NCI-H1694 (cell line): Measurements from ENCODE around the gene SLC17A6.

Source experiments
- DNase-seq: peaks from one replicate; lab custom pipeline; 2025; lab: John Stamatoyannopoulos, UW

Gene SLC17A6

DNA sequence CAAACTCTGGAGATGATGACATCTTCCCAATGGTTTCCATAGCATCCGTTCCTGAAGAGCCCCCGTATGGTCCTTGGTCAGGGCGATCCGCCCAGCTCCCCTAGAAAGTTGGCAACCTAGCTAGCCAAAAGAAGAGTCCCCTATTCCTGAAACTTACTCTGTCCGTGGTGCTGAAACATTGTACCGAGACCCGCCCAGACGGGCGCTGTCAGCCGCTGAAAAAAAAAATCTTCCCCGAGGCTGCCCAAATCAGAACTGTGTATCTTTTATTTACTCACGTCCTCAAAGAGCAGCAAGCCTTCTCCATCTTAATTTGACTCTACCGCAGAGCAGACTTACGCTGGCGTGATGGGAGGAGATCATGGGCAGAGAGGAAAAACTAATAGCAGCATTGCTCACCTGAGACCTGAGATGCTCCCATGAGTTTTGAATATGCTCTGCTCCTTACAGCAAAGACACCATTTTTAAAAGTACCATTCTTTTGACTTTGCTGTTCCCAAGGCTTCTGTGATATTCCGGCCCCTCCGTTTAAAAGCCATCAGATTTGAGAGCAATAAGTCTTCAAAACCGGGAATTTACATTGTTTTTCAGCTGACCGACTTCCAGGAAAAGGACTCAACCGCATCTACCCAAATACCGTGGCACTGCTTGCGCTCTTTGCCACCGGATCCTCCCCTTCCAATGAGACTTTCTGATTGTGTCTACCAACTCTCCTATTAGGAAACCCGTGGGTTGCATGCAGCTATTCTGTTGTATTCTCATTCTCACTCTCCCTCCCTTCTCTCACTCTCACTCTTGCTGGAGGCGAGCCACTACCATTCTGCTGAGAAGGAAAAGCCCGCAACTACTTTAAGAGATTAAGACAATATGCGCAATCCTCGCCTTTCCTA is at the start of gene SLC17A6:
Gene SLC17A6, plus strand, starts transcription at position 786 of the 890 bp plus-strand sequence. CDS start 153 bp downstream, outside the sequence.
- peak; percentile 45 for DNase-seq

DNA sequence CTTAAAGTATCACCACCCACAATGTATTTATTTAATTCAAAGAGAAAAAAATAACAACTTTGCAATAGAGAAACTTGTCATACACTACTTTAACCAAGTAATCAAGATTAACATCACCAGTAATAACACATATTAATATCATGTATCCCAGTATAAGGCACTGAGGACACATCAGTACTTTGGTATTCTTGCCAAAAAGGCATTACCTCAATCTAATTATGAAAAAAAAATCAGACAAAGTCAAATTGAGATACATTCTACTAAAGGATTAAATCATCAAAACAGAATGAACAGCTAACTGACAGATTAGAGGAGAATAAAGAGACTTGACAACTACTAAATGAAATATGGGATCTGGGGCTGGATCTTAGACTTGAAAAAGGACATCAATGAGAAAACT is 35.8 kb upstream of the SLC17A6 start:
- DNase-seq: no peak

DNA sequence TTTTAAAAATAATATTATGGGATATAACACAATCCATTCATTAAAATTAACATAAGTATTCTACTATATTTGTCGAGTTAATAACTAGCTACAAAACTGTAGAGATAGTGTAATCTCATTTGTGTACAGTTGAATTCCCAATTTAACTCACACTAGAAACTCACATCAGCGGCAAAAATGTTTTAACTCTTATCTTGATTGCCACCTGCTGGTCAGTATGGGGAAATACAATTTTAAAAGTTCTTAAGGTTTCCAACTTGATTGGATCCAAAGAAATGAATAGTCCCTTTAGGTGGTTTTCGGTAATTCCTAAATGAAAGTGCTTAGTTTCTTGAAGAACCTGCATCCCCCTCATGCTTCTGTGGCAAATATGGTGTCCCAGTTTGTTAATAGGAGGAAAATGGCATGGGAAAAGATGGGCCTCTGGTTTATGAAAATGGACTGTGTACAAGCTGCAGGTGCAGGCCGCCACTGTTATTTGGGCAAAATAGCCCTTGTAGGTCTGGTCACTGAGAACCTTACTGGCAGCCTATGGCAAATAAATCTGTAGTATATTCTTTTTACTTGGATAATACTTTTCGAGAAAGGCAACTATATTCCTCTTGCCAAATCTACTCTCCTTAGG is 33.7 kb upstream of the SLC17A6 start:
- peak; percentile 22 for DNase-seq

DNA sequence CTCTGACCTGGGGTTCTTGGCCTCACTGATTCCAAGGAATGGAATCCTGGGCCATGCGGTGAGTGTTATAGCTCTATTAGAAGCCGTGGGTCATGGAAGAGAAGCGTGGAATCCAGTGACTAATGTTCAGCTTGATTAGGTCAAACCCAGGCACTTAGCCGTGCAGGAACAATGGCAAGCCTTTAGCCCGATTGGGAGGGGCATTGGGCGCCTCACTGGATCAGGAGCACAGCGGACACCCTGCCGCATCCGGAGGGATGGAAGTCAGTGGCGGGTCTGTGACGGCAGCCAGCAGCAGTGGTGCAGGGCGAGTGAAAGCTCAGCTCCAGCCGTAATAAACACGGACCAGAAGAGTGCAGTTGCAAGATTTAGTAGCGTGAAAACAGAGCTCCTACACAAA is 20.5 kb upstream of the SLC17A6 start:
- no peak for DNase-seq

DNA sequence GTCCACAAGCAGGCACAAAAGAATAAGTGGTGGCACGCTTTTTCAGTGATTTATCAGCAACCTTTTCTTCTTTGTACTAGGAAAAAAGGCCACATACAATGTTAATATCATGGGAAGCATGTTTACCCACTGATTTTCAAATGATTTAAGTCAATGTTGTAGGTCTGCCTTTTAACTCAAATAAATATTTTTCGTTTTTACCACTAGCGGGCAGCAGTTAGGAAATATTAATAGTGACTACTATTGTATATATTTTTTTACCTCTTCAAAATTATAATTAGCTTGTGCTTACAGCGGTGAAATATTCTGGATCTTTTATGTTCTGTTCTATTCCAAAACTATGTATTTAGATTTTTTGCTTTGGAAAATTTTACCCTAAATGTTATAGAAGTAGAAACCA is 6.4 kb upstream of the SLC17A6 start:
- DNase-seq: no peak

DNA sequence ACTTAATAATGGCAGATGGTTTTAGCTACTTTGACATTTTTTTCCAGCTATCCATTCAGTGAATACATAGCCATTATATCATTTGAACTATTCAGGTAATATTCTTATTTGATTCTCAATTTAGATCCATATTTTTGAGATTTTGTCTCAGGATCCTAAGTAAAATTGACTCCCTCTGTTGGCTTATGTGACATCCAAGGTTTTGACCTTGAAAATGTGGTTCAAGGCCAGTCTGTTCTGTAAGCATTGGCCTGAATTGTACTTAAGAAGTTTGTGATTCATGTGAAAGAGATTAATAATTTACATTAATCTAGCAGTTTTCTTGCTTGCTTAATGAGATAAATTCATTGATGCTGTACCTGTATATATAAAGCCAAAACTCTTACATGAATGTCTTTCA is 1.6 kb upstream of the SLC17A6 start:
- DNase-seq: no peak

DNA sequence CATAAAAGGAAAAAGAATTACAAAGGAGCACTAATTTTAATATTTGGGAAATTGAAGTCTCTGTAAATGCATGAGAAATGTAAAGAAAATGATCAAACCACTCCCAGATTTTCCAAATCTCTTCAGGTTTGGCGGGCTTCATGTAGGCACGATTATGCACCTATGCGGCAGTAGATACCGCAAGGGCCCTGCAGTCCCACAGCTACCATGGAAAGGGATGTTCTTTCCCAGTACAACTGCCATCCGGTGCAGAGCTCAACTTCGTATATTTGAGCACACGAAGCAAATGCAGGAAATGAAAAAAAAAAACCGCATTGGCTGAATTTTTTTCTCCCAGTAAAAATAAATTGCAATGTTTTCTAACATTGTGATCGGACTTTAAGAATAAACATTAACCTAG is 1.4 kb downstream of the SLC17A6 start:
- peak; percentile 16 for DNase-seq

DNA sequence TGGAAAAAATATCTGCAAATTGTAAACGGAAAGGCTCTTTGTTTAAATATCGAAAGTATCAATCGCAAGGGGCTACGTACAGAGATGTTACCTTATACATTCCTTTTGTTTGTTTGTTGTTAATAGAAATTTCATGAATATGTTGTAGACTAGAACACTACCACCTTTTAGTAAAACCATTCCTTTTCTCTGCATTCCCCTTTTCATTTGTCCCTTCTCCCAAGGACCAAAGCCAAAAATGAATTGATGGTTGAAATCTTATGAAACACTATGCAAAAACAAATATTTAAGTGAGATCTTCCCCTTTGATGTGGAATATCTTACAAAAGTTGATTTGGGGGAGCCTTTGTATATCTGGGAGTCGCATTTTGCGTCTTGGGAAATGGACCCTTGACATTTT is 2.1 kb downstream of the SLC17A6 start:
- no peak for DNase-seq

DNA sequence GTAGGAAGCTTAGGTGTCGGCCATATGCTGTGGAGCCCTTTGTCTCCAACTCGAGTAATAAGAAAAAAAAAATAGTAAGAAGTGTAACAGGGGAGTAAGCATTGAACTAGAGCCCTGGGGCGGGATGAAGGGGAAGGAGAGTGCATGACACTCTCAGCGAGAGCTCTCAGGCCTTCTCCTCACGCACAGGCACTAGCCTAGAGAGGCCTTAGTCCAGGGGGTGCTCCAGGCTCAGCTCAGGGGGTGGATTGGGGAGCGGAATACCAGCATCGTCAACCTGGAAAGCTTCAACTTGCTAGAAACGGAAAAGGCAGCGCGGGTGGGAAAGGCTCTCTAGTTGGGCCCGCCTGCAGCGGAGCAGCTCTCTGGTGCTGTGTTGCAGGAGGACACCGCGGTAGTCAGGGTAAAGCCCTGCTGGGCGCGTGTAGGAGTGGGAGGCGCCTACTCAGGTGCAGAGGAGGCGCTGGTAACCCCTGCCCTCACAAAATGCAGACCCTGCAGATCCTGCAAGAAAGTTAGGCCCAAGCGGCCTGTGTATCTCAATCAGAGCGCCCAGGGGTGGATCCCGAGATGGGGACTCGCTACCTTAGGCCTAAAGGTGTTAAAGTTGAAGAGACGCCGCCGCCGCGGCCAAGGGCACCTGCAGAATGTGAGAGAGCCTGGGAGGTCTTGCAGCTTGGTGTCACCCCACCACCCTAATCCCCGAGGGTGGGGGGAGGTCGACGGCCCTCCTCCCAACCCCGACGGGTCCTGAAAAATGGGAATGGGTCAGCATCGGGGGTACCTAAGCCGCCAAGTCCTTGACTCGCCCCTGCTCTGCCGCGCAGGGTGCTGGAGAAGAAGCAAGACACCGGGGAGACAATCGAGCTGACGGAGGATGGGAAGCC is 2.8 kb downstream of the SLC17A6 start:
- peak; percentile 60 for DNase-seq

DNA sequence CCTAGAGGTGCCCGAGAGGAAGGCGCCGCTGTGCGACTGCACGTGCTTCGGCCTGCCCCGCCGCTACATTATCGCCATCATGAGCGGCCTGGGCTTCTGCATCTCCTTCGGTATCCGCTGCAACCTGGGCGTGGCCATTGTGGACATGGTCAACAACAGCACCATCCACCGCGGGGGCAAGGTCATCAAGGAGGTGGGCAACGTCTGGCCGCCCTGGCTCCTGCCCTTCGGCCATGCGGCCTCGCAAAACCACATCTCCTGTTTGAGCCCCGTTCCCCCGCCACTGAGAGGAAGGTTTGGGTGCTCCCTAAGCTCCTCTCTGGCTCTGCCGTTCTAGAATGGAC is 3.4 kb downstream of the SLC17A6 start:
- no peak for DNase-seq

DNA sequence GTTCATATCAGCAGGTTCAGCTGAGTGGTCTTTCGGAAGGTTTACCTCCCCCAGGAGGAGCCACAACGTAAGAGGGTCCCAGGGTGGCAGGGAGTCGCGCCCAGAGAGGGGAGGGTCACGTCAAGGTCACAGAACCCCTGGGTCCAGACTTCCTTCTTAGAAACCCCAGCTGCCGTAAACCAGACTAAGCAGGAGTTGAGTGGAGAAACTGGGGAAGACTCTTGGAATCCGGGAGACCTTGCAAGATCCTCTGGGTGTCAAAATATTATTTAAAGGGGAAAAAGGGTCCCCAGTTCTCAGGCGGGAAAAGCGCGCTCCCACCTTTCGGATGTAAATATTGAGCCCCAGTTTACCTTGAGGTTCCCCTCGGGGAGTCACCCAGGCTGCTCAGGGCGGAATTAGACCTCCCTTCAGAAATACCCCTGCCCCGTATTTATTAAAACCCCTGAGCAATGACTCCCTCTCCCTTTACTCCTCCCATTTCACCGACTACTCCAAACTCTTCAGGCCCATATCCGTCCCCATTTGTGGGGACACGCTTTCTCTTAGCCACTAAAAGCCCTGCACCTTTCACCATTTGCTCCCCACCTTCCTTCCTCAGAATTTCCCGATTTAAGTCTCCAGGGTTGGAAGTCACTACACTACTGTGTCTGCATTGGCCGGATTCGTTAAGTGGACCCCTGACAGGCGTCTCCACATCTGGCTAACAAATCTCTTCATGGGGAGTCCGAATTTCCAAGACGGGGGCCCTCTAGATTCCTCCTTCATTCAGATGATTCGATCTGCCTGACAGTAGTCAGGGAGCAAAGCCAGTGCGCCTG is 4.2 kb downstream of the SLC17A6 start:
- no peak for DNase-seq

DNA sequence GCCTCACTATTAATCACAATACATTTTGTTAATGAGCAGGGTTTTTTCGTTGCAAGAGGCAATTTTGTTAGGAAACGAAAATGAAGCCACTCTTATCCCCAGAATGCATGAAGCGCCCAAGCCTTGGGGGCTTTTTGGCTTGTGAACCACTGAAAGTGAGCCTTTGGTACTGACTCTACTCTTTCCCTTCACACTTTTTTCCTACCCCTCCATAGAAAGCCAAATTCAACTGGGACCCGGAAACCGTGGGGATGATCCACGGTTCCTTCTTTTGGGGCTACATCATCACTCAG is 4.8 kb downstream of the SLC17A6 start:
- DNase-seq: no peak

DNA sequence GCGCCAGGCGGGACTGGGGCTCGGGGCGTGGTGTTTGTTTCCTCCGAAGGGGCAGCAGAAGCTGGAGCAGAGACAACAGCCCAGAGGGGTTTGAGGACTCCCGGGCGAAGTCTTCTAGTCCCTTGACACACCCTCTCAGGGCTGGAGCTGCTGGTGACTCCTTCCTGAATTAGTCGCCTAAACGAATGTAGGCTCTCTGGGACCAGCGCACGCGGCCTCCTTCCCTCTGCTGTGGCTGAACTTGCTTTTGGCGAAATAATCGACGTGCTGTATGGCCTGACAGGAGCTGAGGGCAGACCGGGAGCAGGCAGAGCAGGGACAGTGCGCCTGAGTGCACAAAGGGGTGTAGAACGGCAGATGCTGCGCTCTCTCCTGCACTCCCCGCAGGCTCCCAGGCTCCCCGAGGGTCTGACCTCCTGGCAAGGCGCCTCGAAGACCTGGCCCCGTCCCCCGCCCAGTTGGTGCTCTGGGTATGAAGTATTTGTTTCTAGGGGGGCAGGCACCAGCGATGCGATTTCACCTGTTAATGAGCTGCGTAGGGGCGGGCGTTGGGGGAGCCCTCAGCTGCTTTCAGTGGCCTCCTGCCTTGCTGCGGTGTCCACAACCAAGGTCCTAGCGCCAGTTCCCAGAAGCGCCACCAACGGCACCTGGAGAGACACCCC is 5.3 kb downstream of the SLC17A6 start:
- no peak for DNase-seq

DNA sequence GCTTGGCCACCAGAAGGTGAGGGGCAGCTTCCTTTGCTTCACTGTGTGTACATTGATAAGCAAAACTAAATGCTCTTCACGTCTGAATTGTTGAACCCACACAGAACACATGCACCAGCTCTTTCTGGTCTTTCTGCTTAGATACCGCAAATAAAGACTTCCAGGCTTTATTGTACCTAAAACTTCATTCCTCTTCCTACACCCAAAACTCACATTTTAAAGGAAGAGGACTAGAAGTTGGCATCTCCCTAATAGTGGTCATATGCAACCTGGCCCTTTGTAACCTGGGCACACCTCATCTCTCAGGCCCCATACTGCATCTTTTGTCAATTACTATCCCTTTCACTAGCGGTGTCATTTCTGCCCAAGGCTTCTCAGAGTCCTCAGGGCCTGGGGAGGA is 5.9 kb downstream of the SLC17A6 start:
- DNase-seq: no peak

DNA sequence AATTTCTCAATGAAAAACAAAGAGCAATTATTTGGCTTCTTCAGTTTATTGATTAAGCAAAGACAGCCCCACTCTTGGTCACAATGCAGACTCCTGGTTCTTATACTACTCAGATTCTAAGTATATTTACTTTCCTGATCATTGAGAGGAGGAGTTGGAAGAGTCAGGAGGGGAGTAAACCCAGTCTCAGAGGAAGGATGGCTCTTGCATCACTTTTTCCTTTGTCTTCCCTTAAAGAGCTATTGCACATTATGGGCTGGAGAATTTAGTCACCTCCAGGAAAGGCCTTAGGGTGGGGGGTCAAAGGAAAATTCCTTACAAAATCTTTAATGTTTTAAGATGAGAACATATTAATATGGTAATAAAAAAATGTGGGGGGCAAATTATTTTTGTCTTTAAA is 8.1 kb downstream of the SLC17A6 start:
- DNase-seq: no peak

DNA sequence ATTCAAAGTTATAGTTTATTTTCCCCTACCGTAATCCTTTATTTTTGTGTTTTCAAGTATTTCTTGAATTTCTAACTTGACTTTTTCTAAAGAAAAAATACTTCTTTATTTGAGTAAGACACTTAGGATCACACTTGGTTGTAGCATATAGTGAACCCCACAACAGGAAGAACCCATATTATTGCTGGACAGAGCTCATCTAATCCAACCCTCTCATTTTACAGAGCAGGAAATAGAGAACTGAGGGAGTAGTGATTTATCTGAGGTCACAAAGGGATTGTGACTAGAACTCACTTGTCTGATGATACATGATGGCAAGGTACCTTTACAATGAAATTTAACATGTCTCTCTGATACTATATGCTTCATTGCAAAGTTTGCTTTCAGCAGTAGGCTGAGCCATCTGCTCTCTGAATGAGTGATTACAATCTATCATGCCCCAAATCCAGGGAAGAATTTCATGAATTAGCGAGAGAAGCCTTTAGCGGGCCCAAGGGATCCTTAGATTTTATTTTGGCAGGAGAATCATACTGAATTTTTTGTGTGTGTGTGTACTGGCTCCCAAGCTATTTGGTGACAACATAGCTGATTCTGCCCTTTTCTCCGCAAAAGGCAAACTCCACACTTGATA is 9.8 kb downstream of the SLC17A6 start:
- peak; percentile 53 for DNase-seq

DNA sequence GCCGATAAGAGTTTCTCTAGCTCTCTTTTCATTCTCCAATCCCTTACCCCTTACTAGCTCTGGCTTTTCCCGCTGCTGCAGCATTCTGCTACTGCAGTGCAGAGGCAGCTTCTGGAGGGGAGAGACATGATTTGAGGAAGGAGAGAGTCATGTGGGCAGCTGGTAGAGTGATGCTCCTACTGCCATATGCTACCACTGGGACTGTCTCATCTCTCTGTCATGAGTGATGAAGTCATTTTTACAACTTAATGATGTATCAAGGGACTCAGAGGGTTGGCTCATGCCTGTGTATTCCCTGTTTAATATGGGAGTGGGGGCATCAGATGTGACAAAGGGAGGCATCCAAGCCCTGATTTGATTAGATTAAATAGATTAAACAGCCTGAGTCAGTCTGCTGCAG is 11.3 kb downstream of the SLC17A6 start:
- peak; percentile 47 for DNase-seq

DNA sequence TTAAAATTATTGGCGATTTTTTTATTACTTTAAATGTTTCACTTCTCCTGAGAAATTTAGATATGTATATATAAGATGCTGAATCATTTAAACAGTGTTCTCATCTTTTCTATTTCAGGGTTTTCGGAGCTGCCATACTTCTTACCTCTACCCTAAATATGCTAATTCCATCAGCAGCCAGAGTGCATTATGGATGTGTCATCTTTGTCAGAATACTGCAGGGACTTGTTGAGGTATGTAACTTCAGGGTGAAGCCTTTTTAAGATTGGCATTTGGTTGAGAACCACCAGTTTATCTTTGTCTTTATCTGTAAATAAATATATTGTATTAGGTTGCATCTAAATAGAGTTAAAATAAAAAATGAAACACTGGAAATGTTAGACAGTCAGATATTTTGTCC is 21.1 kb downstream of the SLC17A6 start:
- no peak for DNase-seq

DNA sequence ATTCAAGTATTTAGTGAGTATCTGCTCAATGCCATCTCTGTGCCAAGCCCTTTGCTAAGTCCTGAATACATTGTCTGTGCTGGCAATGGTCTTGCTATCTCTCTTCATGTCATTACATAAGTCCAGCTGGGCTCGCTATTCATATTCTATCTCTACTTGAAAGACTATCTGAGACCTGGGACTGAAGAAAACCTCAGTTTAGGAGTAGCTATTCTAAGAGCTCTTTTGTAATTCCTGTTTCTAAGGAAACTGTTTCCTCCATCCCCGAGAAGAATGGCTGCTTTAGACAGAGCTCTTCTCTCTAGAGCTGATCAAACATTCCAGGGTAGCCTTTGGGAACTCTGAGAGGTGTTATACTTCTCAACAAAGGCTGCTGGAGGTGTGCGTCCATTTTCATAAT is 33.0 kb downstream of the SLC17A6 start:
- DNase-seq: no peak

DNA sequence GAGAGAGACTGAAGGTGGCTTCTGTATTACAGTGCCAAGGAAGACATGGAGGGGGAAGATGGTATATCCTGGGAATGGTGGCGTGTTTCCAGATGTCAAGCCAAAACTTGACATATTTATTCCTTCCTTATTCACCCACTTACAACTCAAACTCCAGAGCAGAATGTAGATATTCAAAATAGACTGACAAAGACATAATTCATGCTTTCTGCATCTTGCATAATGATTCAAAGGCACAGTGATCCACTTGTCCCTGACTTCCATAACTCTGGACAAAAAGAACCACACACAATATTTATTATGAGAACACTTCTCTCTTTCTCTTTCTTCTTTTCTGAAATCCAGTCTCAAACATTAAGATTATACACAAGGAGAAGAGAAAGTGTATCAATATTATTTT is 48.9 kb downstream of the SLC17A6 start:
- no peak for DNase-seq
